Subcutaneous adipose tissue (tissue), 4 donors: ENCODE measurements around the gene CSF3. TPM values are rescaled to one million over a fixed set of nuclear protein-coding genes. Genes with fewer than 3 reads are reported as not detected.

Experiments used
- CTCF ChIP-seq: fragments of 450-650 bp; IDR thresholded peaks from one replicate; pipeline ENCODE4 v1.5.1; 2016; ENCODE audit warnings: low read depth, mild to moderate bottlenecking, control low read depth, antibody characterized with exemption, moderate library complexity
- total RNA-seq, 4 donors: library from RNA; depleted of rRNA; stranded (reverse); fragments of >200 nt; gene quantifications; one replicate each; pipeline ENCODE4 v1.1.0, GENCODE V29; 2016

Gene CSF3
- total RNA-seq, 4 donors from 2014 or later = not detected

GRCh38 chr17:40060887-40061608, 45.8 kb downstream of the CSF3 start:
- TF ChIP-seq CTCF = no peak

- TF ChIP-seq CTCF = no peak
Measured at GRCh38 chr17:40061609-40062038, 46.4 kb downstream of the CSF3 start.

GRCh38 chr17:40062329-40063186, 47.3 kb downstream of the CSF3 start, which contains the start of gene THRA:
THRA (plus strand) TSS chr17:40062965; CDS start chr17:40074489, 11,524 bp downstream.
- TF ChIP-seq CTCF = no peak

- no peak for TF ChIP-seq CTCF
Measured at GRCh38 chr17:40063187-40063771, 48.0 kb downstream of the CSF3 start.

GRCh38 chr17:40063901-40064531, 48.8 kb downstream of the CSF3 start:
- no peak for TF ChIP-seq CTCF

- no peak for TF ChIP-seq CTCF
Measured at GRCh38 chr17:40064971-40065768, 49.9 kb downstream of the CSF3 start.
